Lung microvascular endothelial cell (primary cell): ENCODE results near the gene HGS. TPM values are rescaled to one million over a fixed set of nuclear protein-coding genes. Genes with fewer than 3 reads are reported as not detected.

Source experiments
- DNase-seq, 2 donors: peaks; one replicate each; pipeline versions ENCODE4 v3.0.0 to v3.0.0-alpha.2; 2010; ENCODE audit warnings: low read depth in 2 of 2
- total RNA-seq: library from RNA; depleted of rRNA; stranded (reverse); fragments of >200 nt; gene quantifications from 2 replicates; pipeline ENCODE4 v1.2.1, GENCODE V29; 2014

HGS gene
- total RNA-seq, 1 donor from 2014 or later, result 45.2 TPM

- DNase-seq, result no peak
These were observed 58.0 kb downstream of the HGS start for GRCh38 chr17:81741594-81742452.

Other genes with a start within 250 kb of the HGS start
- 3,444 and 5,949 TPM in 2 replicates for gene ACTG1, start 171.2 kb upstream of the HGS start, total RNA-seq
- gene FSCN2, start 155.6 kb upstream of the HGS start, total RNA-seq, result 0.20 and 0.44 TPM in 2 replicates
- 10.0 and 13.9 TPM in 2 replicates for gene FAAP100, start 131.7 kb upstream of the HGS start, total RNA-seq
- 51.2 and 61.5 TPM in 2 replicates for gene NPLOC4, start 46.9 kb upstream of the HGS start, total RNA-seq
- 0.22 and 0.99 TPM in 2 replicates for gene TSPAN10, start 46.8 kb upstream of the HGS start, total RNA-seq
- 1.1 and 4.8 TPM in 2 replicates for gene PDE6G, start 27.5 kb upstream of the HGS start, total RNA-seq
- 21.4 and 30.4 TPM in 2 replicates for gene OXLD1, start 17.4 kb upstream of the HGS start, total RNA-seq
- gene CCDC137, start 17.3 kb upstream of the HGS start, total RNA-seq, result 5.7 and 6.9 TPM in 2 replicates
- gene ARL16, start 214 bp upstream of the HGS start, total RNA-seq, result 28.6 and 29.4 TPM in 2 replicates
- gene MRPL12, start 19.4 kb downstream of the HGS start, total RNA-seq, result 7.8 and 8.7 TPM in 2 replicates
- gene SLC25A10, start 28.3 kb downstream of the HGS start, total RNA-seq, result 6.7 and 11.8 TPM in 2 replicates
- not detected in 2 replicates for gene GCGR, start 120.1 kb downstream of the HGS start, total RNA-seq
- gene MCRIP1, start 149.3 kb downstream of the HGS start, total RNA-seq, result 93.7 and 178 TPM in 2 replicates
- not detected in 2 replicates for gene PPP1R27, start 151.0 kb downstream of the HGS start, total RNA-seq
- 504 and 688 TPM in 2 replicates for gene P4HB, start 176.5 kb downstream of the HGS start, total RNA-seq
- gene ARHGDIA, start 187.3 kb downstream of the HGS start, total RNA-seq, result 91.7 and 92.9 TPM in 2 replicates
- gene ALYREF, start 207.6 kb downstream of the HGS start, total RNA-seq, result 107 and 136 TPM in 2 replicates
- gene ANAPC11, start 207.7 kb downstream of the HGS start, total RNA-seq, result 102 and 112 TPM in 2 replicates
- under 0.01 TPM in 1 of 2 replicates, not detected in the other for gene NPB, start 218.2 kb downstream of the HGS start, total RNA-seq
- gene PCYT2, start 227.4 kb downstream of the HGS start, total RNA-seq, result 24.0 and 27.6 TPM in 2 replicates
- 11.3 and 13.1 TPM in 2 replicates for gene SIRT7, start 234.2 kb downstream of the HGS start, total RNA-seq
- gene MAFG, start 243.7 kb downstream of the HGS start, total RNA-seq, result 9.2 and 17.1 TPM in 2 replicates